B cell (primary cell): ENCODE data around the gene GRPEL2. TPM values are rescaled to one million over a fixed set of nuclear protein-coding genes. Genes with fewer than 3 reads are reported as not detected.

Experiments
- ATAC-seq: fragments of 200-7000 bp; cut with Tn5 transposase; one replicate; pipeline ENCODE4 v1.10.0; 2021; ENCODE audit warnings: low read depth, mild to moderate bottlenecking, moderate number of reproducible peaks, moderate library complexity
- CTCF ChIA-PET: fragments of 350-600 bp; sonication (Branson Sonifier 250); formaldehyde crosslinking; loops from one replicate; lab custom pipeline; 2021; ENCODE audit warnings: antibody characterized with exemption, inconsistent platforms; lab: Charles Lee
- POLR2A ChIA-PET: fragments of 350-600 bp; sonication (Branson Sonifier 250); formaldehyde crosslinking; loops from one replicate; lab custom pipeline; 2021; ENCODE audit warnings: antibody characterized with exemption; lab: Charles Lee
- DNase-seq: peaks from one replicate; pipeline ENCODE4 v3.0.0; 2013
- H2AFZ ChIP-seq: 2 replicates; pipeline ENCODE4 v1.6.1; 2012; ENCODE audit warnings: mild to moderate bottlenecking, low read depth, low read length; ENCODE audit not compliant: insufficient read depth, poor library complexity, severe bottlenecking
- H3K27ac ChIP-seq, 2 donors: 1 replicate in 1 of 2; 2 replicates in 1 of 2; pipeline ENCODE4 v1.5.1; 2012 to 2013; ENCODE audit warnings: low read length in 2 of 2, mild to moderate bottlenecking in 2 of 2, moderate library complexity in 1 of 2
- H3K27me3 ChIP-seq, 4 experiments: fragments of 200-600 bp in 1 of 4; sonication (generic) in 1 of 4; replicated peaks in 1 of 4; 1 replicate in 2 of 4; 2 replicates in 2 of 4; pipeline versions ENCODE4 v1.6.1 to v1.7.0; 2013 to 2016; ENCODE audit warnings: low read length in 3 of 4, mild to moderate bottlenecking in 2 of 4, mixed read lengths in 1 of 4, moderate library complexity in 1 of 4; ENCODE audit not compliant: insufficient read depth in 4 of 4, control insufficient read depth in 3 of 4; ENCODE audit errors: control extremely low read depth in 1 of 4
- H3K36me3 ChIP-seq, 2 experiments: replicated peaks in 1 of 2; 1 replicate in 1 of 2; 2 replicates in 1 of 2; pipeline versions ENCODE4 v1.6.1 to v1.7.1; 2013; ENCODE audit warnings: low read length in 1 of 2; ENCODE audit not compliant: insufficient read depth in 2 of 2, control insufficient read depth in 1 of 2; ENCODE audit errors: control extremely low read depth in 1 of 2, extremely low read depth in 1 of 2
- H3K4me1 ChIP-seq, 2 donors: fragments of 200-600 bp in 1 of 2; sonication (generic) in 1 of 2; 1 replicate in 1 of 2; 2 replicates in 1 of 2; pipeline versions ENCODE4 v1.5.1 to v1.6.1; 2013 to 2017; ENCODE audit warnings: low read length in 2 of 2; ENCODE audit not compliant: control insufficient read depth in 2 of 2, insufficient read depth in 2 of 2
- H3K4me2 ChIP-seq: replicated peaks from 2 replicates; pipeline ENCODE3; 2012; ENCODE audit warnings: mild to moderate bottlenecking, low read depth, low read length; ENCODE audit not compliant: poor library complexity, severe bottlenecking
- H3K4me3 ChIP-seq, 5 experiments: fragments of 200-600 bp in 1 of 5; sonication (generic) in 1 of 5; 1 replicate in 3 of 5; 2 replicates in 2 of 5; pipeline versions ENCODE4 v1.5.1 to v1.7.0; 2011 to 2016; ENCODE audit warnings: low read length in 4 of 5, mild to moderate bottlenecking in 4 of 5, low read depth in 2 of 5, control low read depth in 1 of 5, moderate library complexity in 1 of 5; ENCODE audit not compliant: insufficient read depth in 1 of 5; ENCODE audit errors: control extremely low read depth in 1 of 5, extremely low read depth in 1 of 5
- H3K79me2 ChIP-seq: fragments of 200-600 bp; sonication (generic); one replicate; pipeline ENCODE4 v1.6.0; 2016; ENCODE audit warnings: low read length; ENCODE audit not compliant: control insufficient read depth, insufficient read depth
- H3K9ac ChIP-seq: fragments of 200-600 bp; sonication (generic); 2 replicates; pipeline ENCODE4 v1.6.1; 2017; ENCODE audit warnings: mild to moderate bottlenecking, low read length, moderate library complexity
- H3K9me3 ChIP-seq, 3 donors: one replicate each; pipeline versions ENCODE4 v1.6.1 to v1.7.1; 2013; ENCODE audit warnings: low read length in 2 of 3; ENCODE audit not compliant: control insufficient read depth in 2 of 3, insufficient read depth in 1 of 3; ENCODE audit errors: control extremely low read depth in 1 of 3
- H4K20me1 ChIP-seq: 2 replicates; pipeline ENCODE4 v1.6.0; 2012; ENCODE audit warnings: mild to moderate bottlenecking, low read length; ENCODE audit not compliant: insufficient read depth, control insufficient read depth, poor library complexity, severe bottlenecking
- H3K27ac Mint-ChIP-seq: one replicate; pipeline ENCODE4 v1.8.0; 2021; ENCODE audit warnings: mixed read lengths
- H3K27me3 Mint-ChIP-seq: one replicate; pipeline ENCODE4 v1.8.0; 2021; ENCODE audit warnings: mixed read lengths
- H3K4me1 Mint-ChIP-seq: one replicate; pipeline ENCODE4 v1.8.0; 2021; ENCODE audit warnings: mixed read lengths
- H3K4me3 Mint-ChIP-seq: one replicate; pipeline ENCODE4 v1.8.0; 2021; ENCODE audit warnings: mixed read lengths
- H3K9me3 Mint-ChIP-seq: one replicate; pipeline ENCODE4 v1.8.0; 2022; ENCODE audit warnings: mixed read lengths; ENCODE audit not compliant: insufficient read depth
- CTCF ChIP-seq: fragments of 200-600 bp; IDR thresholded peaks from one replicate; pipeline ENCODE4 v1.8.0; 2022; ENCODE audit warnings: antibody characterized with exemption, mild to moderate bottlenecking
- EZH2 ChIP-seq: IDR thresholded peaks from 2 replicates; pipeline ENCODE4 v1.6.1; 2012; ENCODE audit warnings: borderline replicate concordance, low read depth, mild to moderate bottlenecking, moderate library complexity, low read length; ENCODE audit not compliant: insufficient read depth, poor library complexity, severe bottlenecking
- WGBS: methylation state at CpG from one replicate; pipeline ENCODE4 v1.1.5; 2013; ENCODE audit warnings: missing lambda C conversion rate; ENCODE audit not compliant: insufficient coverage; 5-methylcytosine and 5-hydroxymethylcytosine counted together
- intact Hi-C: fragments of 100-400 bp; cut with micrococcal nuclease; formaldehyde crosslinking; loops from one replicate; pipeline ENCODE4 v1.10.0; 2022
- polyA plus RNA-seq: library from polyadenylated mRNA; depleted of rRNA; stranded (reverse); fragments of >200 nt; gene quantifications from 2 replicates; pipeline ENCODE4 v1.2.3, GENCODE V29; 2012
- total RNA-seq, 2 donors: library from RNA; stranded (reverse); fragments of 120-200 nt in 1 of 2; gene quantifications; 1 replicate in 1 of 2; 2 replicates in 1 of 2; pipeline versions ENCODE4 v1.2.3 to v1.2.4, GENCODE V29; 2013 to 2022

The GRPEL2 gene
- total and polyA plus RNA-seq, 2 donors (not counting 1 experiment from before 2014, with no cell fraction given), result 1.1 to 12.1 TPM

GRCh38 chr5:149360272-149360671 is 15.0 kb downstream of the GRPEL2 start:
- Histone ChIP-seq H3K36me3 (peaks cover 0 to 3% of the 10 kb centered on the region in 2 experiments), H3K9me3 (peaks cover 0 to 3% (median 0%) of the 10 kb centered on the region in 3 donors), H3K27ac (no peak overlapping the region), H3K9ac (no peak overlapping the region), H3K4me2 (no peak overlapping the region), H3K27me3 (no peaks in the 10 kb centered on the region), H3K4me3 (no peak overlapping the region), H3K79me2 (peaks cover 12% of the 10 kb centered on the region), H4K20me1 (no peaks in the 10 kb centered on the region), H2AFZ (no peak overlapping the region), H3K4me1 (peaks cover 12 to 15% of the 10 kb centered on the region in 2 donors)
- ChIA-PET POLR2A (interaction anchor here (0.5 kb wide), 1 partner anchor 185 kb away, joined by 4 read pairs; no protein-coding TSS in a partner anchor), CTCF (interaction anchor here (1.0 to 1.8 kb wide), 3 partner anchors 9 to 21 kb away, joined by 3 to 6 read pairs (median 3); no protein-coding TSS in a partner anchor)
- Mint-ChIP-seq H3K27me3 (no peaks in the 10 kb centered on the region), H3K4me1 (peaks cover 18% of the 10 kb centered on the region), H3K4me3 (peak overlapping the region; percentile 42), H3K27ac (no peak overlapping the region), H3K9me3 (no peaks in the 10 kb centered on the region)
- TF ChIP-seq CTCF, result no peak
- no peak for TF ChIP-seq EZH2
- intact Hi-C loops, result no loop called here
- DNase-seq, result no peak
- 71% methylated on average over 1 of the region's 1 CpG for WGBS
- no peak for ATAC-seq

GRCh38 chr5:149362541-149362940 is 17.2 kb downstream of the GRPEL2 start:
- DNase-seq (no peak), ATAC-seq (no peak)
- Histone ChIP-seq H3K4me3 (no peak overlapping the region), H3K4me2 (no peak overlapping the region), H3K9me3 (peaks cover 0 to 3% (median 0%) of the 10 kb centered on the region in 3 donors), H3K9ac (no peak overlapping the region), H3K27me3 (no peaks in the 10 kb centered on the region), H2AFZ (no peak overlapping the region), H3K27ac (no peak overlapping the region), H4K20me1 (no peaks in the 10 kb centered on the region), H3K79me2 (peaks cover 4% of the 10 kb centered on the region), H3K4me1 (peaks cover 6 to 12% of the 10 kb centered on the region in 2 donors), H3K36me3 (peaks cover 0 to 3% of the 10 kb centered on the region in 2 experiments)
- H3K4me3 Mint-ChIP-seq, result no peak overlapping the region
- no peak overlapping the region for H3K27ac Mint-ChIP-seq
- no peaks in the 10 kb centered on the region for H3K27me3 Mint-ChIP-seq
- intact Hi-C loops, result no loop called here
- no peak for TF ChIP-seq EZH2
- ChIA-PET POLR2A (no interaction called here), CTCF (interaction anchor here (1.2 kb wide), 1 partner anchor 9 kb away, joined by 4 read pairs; no protein-coding TSS in a partner anchor)
- WGBS, result 98% methylated on average over 10 of the region's 12 CpGs
- H3K4me1 Mint-ChIP-seq, result peaks cover 16% of the 10 kb centered on the region
- no peaks in the 10 kb centered on the region for H3K9me3 Mint-ChIP-seq
